ENCODE measurements around the gene PSMC3IP. TPM values are rescaled to one million over a fixed set of nuclear protein-coding genes. Genes with fewer than 3 reads are reported as not detected.

Gene PSMC3IP
- polyA plus RNA-seq, 1 donor (not counting 4 experiments of a cell fraction or from before 2014, with no cell fraction given) = 7.7 TPM

- FAIRE-seq = no peak
- dilution Hi-C loops (cut with MboI; ENCODE audit: extremely low pct_ligation_motif_present, low sequenced_read_pairs) = no loop called here
- H3K9ac ChIP-seq (ENCODE audit: control insufficient read depth, extremely low read depth, insufficient read depth, low read length) = no peak overlapping the region
- H3K79me2 ChIP-seq (ENCODE audit: control insufficient read depth, insufficient read depth, low read length) = peaks cover 45% of the 10 kb centered on the region
- H2AFZ ChIP-seq (ENCODE audit: control insufficient read depth, low read length) = no peak overlapping the region
- peaks cover 23 to 46% of the 10 kb centered on the region in 2 experiments for H3K36me3 ChIP-seq (ENCODE audit: control insufficient read depth in 2 of 2, extremely low read depth in 1 of 2, insufficient read depth in 2 of 2, low read length in 2 of 2)
- no peak overlapping the region for H3K27ac ChIP-seq (ENCODE audit: control insufficient read depth, insufficient read depth, low read length)
- peaks cover 31% of the 10 kb centered on the region for H3K4me1 ChIP-seq (ENCODE audit: control insufficient read depth, extremely low read depth, insufficient read depth, low read length)
- H3K27me3 ChIP-seq (ENCODE audit: control insufficient read depth, extremely low read depth, insufficient read depth, low read length) = no peaks in the 10 kb centered on the region
- no peaks in the 10 kb centered on the region for H4K20me1 ChIP-seq (ENCODE audit: control insufficient read depth, extremely low read depth, insufficient read depth, low read length)
- no peaks in the 10 kb centered on the region for H3K9me3 ChIP-seq (ENCODE audit: control insufficient read depth, low read depth, low read length)
- no peak overlapping the region for H3K4me2 ChIP-seq (ENCODE audit: control insufficient read depth, extremely low read depth, insufficient read depth, low read depth, low read length)
- DNase-seq (ENCODE audit: low read depth, low spot score) = no peak
- H3K9me1 ChIP-seq (ENCODE audit: control insufficient read depth, extremely low read depth, insufficient read depth, low read length) = no peaks in the 10 kb centered on the region
- TF ChIP-seq CTCF (optimal IDR thresholded peaks at IDR 0.05 in 1 of 3, IDR thresholded peaks at IDR 0.05 in 1 of 3, conservative IDR thresholded peaks at IDR 0.05 in 1 of 3; ENCODE audit: extremely low read depth in 1 of 3, insufficient read depth in 2 of 3, low read length in 3 of 3) = no peak
- no peak for TF ChIP-seq EZH2 (IDR thresholded peaks at IDR 0.05; ENCODE audit: low read length)
- H3K4me3 ChIP-seq (ENCODE audit: control insufficient read depth in 2 of 3, extremely low read depth in 1 of 3, insufficient read depth in 2 of 3, low read depth in 1 of 3, low read length in 3 of 3) = no peak overlapping the region
These were observed 12.6 kb downstream of the PSMC3IP start for GRCh38 chr17:42564815-42565522.

GRCh38 chr17:42563950-42564349, 13.6 kb downstream of the PSMC3IP start:
- dilution Hi-C loops (cut with MboI; ENCODE audit: extremely low pct_ligation_motif_present, low sequenced_read_pairs) = no loop called here
- Histone ChIP-seq H3K9me3 (ENCODE audit: control insufficient read depth, low read depth, low read length) (no peaks in the 10 kb centered on the region), H3K27ac (ENCODE audit: control insufficient read depth, insufficient read depth, low read length) (no peak overlapping the region), H3K79me2 (ENCODE audit: control insufficient read depth, insufficient read depth, low read length) (peaks cover 39% of the 10 kb centered on the region), H3K27me3 (ENCODE audit: control insufficient read depth, extremely low read depth, insufficient read depth, low read length) (no peaks in the 10 kb centered on the region), H3K9me1 (ENCODE audit: control insufficient read depth, extremely low read depth, insufficient read depth, low read length) (no peaks in the 10 kb centered on the region), H4K20me1 (ENCODE audit: control insufficient read depth, extremely low read depth, insufficient read depth, low read length) (no peaks in the 10 kb centered on the region), H3K9ac (ENCODE audit: control insufficient read depth, extremely low read depth, insufficient read depth, low read length) (no peak overlapping the region), H3K36me3 (ENCODE audit: control insufficient read depth in 2 of 2, extremely low read depth in 1 of 2, insufficient read depth in 2 of 2, low read length in 2 of 2) (peaks cover 15 to 36% of the 10 kb centered on the region in 2 experiments), H3K4me2 (ENCODE audit: control insufficient read depth, extremely low read depth, insufficient read depth, low read depth, low read length) (peak overlapping the region; percentile 83), H3K4me3 (ENCODE audit: control insufficient read depth in 2 of 3, extremely low read depth in 1 of 3, insufficient read depth in 2 of 3, low read depth in 1 of 3, low read length in 3 of 3) (peak overlapping the region in 1 of 3 experiments; percentile 97), H2AFZ (ENCODE audit: control insufficient read depth, low read length) (no peak overlapping the region), H3K4me1 (ENCODE audit: control insufficient read depth, extremely low read depth, insufficient read depth, low read length) (peaks cover 31% of the 10 kb centered on the region)
- TF ChIP-seq EZH2 (IDR thresholded peaks at IDR 0.05; ENCODE audit: low read length) = no peak
- TF ChIP-seq CTCF (optimal IDR thresholded peaks at IDR 0.05 in 1 of 3, IDR thresholded peaks at IDR 0.05 in 1 of 3, conservative IDR thresholded peaks at IDR 0.05 in 1 of 3; ENCODE audit: extremely low read depth in 1 of 3, insufficient read depth in 2 of 3, low read length in 3 of 3) = no peak
- no peak for DNase-seq (ENCODE audit: low read depth, low spot score)
- no peak for FAIRE-seq
